Fibroblast of peridontal ligament (primary cell): ENCODE results near the gene SPATA33.

Experiments used
- DNase-seq: peaks from one replicate; pipeline ENCODE4 v3.0.0-alpha.2; 2010; ENCODE audit errors: extremely low read depth

The SPATA33 gene

GRCh38 chr16:89709716-89710432 is 52.2 kb downstream of the SPATA33 start:
- no peak for DNase-seq

GRCh38 chr16:89710709-89711564 is 53.3 kb downstream of the SPATA33 start:
- no peak for DNase-seq

DNA sequence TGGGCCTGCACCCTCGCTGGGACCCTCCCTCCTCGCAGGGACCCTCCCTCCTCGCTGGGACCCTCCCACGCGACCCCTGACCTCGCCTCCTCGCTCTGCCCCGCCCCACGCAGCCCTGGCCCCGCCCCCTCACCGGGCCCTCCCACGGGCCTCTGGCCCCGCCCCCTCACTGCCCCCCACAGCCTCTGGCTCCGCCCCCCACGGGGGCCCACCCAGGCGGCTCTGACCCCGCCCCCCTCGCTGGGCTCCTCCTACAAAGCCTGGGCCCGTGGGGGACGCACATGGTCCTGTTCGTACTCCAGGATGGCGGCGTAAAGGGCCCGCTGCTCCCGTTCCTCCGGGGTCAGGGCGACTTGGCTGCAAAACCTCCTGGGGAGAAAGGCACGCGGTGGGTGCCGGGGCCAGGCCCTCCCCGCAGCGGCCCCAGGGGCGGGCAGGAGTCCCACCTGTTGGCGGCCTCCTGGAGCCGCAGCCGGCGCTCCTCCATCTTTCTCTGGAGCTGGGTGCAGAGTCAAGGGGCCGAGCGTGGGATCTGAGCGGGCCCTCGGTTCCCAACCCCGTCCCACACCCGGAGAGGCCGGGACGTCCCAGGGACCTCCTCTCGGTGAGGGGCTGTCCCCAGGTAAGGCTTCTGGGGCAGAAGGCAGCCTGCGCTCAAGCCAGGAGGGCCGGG is 54.1 kb downstream of the SPATA33 start:
- no peak for DNase-seq

- no peak for DNase-seq
These were observed 54.7 kb downstream of the SPATA33 start for GRCh38 chr16:89712274-89712781.

DNA sequence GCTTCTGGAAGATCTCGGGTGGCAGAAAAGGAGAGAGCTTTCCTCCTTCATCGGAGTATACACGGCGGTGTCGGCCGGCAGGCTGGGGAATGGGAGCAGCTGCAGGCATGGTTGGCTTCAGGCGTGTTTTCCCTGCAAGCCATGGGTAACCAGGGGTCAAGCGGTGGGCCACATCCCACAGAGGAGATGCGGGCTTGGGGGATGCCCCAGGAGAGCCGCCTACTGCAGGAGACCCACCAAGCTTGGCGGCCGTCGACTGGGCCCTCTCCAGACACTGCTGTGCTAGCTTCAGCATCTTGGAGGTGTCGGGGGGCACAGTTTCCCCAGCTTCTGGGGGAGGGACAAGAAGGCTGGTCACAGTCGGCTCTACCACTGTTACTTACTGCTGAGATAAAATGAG is 58.9 kb downstream of the SPATA33 start:
- DNase-seq: no peak

- DNase-seq: no peak
These were observed 59.5 kb downstream of the SPATA33 start for GRCh38 chr16:89716916-89717687.

- DNase-seq: no peak
These were observed 60.3 kb downstream of the SPATA33 start for GRCh38 chr16:89717688-89718505.
